Ishikawa (cell line): ENCODE results near the gene IGSF23.

Source experiments
- TAF1 ChIP-seq: IDR thresholded peaks from 2 replicates; pipeline ENCODE4 v1.6.1; 2012; ENCODE audit warnings: low read depth, mild to moderate bottlenecking
- TF ChIP-seq, protein P1 (sequence below): IDR thresholded peaks from 2 replicates; pipeline ENCODE4 v1.6.1; 2012
- TF ChIP-seq, protein P2 (sequence below): IDR thresholded peaks from 2 replicates; pipeline ENCODE4 v1.6.1; 2012; ENCODE audit warnings: low read depth, mild to moderate bottlenecking

DNA sequence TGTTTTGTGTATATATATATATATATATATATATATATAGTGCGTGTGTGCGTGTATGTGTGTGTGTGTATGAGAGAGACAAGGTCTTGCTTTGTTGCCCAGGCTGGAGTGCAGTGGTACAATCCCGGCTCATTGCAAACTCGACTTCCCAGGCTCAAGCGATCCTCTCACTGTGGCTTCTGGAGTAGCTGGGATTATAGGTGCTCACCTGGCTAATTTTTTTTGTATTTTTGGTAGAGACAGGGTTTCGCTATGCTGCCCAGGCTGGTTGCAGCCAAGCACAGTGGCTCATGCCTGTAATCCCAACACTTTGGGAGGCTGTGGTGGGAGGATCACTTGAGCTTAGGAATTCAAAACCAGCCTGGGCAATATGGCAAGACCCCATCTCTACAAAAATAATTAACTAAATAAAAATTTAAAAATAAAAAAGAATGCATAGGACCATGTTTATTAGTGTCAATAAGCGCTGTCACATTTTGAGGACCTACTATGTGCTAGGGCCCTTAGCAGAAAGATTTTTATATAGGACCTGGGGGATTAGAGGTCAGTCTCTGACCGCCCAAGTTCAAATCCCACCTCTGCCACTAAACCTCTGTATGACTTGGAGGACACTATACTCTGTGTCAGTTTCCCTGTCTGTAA is 32.2 kb downstream of the IGSF23 start:
- no peak for TF ChIP-seq TAF1
- TF ChIP-seq, protein P1, sequence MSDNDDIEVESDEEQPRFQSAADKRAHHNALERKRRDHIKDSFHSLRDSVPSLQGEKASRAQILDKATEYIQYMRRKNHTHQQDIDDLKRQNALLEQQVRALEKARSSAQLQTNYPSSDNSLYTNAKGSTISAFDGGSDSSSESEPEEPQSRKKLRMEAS: no peak
- TF ChIP-seq, protein P2, sequence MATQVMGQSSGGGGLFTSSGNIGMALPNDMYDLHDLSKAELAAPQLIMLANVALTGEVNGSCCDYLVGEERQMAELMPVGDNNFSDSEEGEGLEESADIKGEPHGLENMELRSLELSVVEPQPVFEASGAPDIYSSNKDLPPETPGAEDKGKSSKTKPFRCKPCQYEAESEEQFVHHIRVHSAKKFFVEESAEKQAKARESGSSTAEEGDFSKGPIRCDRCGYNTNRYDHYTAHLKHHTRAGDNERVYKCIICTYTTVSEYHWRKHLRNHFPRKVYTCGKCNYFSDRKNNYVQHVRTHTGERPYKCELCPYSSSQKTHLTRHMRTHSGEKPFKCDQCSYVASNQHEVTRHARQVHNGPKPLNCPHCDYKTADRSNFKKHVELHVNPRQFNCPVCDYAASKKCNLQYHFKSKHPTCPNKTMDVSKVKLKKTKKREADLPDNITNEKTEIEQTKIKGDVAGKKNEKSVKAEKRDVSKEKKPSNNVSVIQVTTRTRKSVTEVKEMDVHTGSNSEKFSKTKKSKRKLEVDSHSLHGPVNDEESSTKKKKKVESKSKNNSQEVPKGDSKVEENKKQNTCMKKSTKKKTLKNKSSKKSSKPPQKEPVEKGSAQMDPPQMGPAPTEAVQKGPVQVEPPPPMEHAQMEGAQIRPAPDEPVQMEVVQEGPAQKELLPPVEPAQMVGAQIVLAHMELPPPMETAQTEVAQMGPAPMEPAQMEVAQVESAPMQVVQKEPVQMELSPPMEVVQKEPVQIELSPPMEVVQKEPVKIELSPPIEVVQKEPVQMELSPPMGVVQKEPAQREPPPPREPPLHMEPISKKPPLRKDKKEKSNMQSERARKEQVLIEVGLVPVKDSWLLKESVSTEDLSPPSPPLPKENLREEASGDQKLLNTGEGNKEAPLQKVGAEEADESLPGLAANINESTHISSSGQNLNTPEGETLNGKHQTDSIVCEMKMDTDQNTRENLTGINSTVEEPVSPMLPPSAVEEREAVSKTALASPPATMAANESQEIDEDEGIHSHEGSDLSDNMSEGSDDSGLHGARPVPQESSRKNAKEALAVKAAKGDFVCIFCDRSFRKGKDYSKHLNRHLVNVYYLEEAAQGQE: no peak
